OCI-LY1 (cell line): Measurements from ENCODE around the gene GRHPR.
A peak's percentile ranks its signal among the peaks of the same experiment; 100 is the strongest.
"Not testable (repeated sequence)": the region's sequence is repeated elsewhere in the genome, so short reads cannot be mapped to it uniquely, and the experiment has no call there.

Source experiments
- H2AFZ ChIP-seq: fragments of 200-600 bp; sonication (generic), shearing (Covaris generic); 2 replicates; pipeline ENCODE4 v1.6.0; 2014; ENCODE audit warnings: antibody characterized with exemption, mild to moderate bottlenecking, low read length
- H3F3A ChIP-seq: fragments of 200-600 bp; sonication (generic), shearing (Covaris generic); 2 replicates; pipeline ENCODE4 v1.6.0; 2014; ENCODE audit warnings: mild to moderate bottlenecking, antibody characterized with exemption, low read length, moderate library complexity; ENCODE audit not compliant: insufficient read depth
- H3K27ac ChIP-seq: fragments of 200-600 bp; sonication (generic); 2 replicates; pipeline ENCODE4 v1.5.1; 2014; ENCODE audit warnings: low read length, mixed run types, mild to moderate bottlenecking, low read depth; ENCODE audit not compliant: poor library complexity, severe bottlenecking
- H3K27me3 ChIP-seq: fragments of 200-600 bp; sonication (generic); 2 replicates; pipeline ENCODE4 v1.6.0; 2014; ENCODE audit warnings: antibody characterized with exemption, mild to moderate bottlenecking, low read length, moderate library complexity; ENCODE audit not compliant: insufficient read depth
- H3K36me3 ChIP-seq: fragments of 200-600 bp; sonication (generic); 2 replicates; pipeline ENCODE4 v1.6.1; 2014; ENCODE audit warnings: mild to moderate bottlenecking, antibody characterized with exemption, low read length, moderate library complexity, mixed read lengths; ENCODE audit not compliant: insufficient read depth
- H3K4me1 ChIP-seq: fragments of 200-600 bp; sonication (generic); 2 replicates; pipeline ENCODE4 v1.5.1; 2014; ENCODE audit warnings: mild to moderate bottlenecking, low read length, moderate library complexity; ENCODE audit not compliant: insufficient read depth, severe bottlenecking
- H3K4me2 ChIP-seq: fragments of 200-600 bp; sonication (generic), shearing (Covaris generic); 2 replicates; pipeline ENCODE4 v1.6.1; 2014; ENCODE audit warnings: low read length
- H3K4me3 ChIP-seq: fragments of 200-600 bp; sonication (generic); 2 replicates; pipeline ENCODE4 v1.5.1; 2014; ENCODE audit warnings: low read length, low read depth, mild to moderate bottlenecking, mixed read lengths; ENCODE audit not compliant: poor library complexity, severe bottlenecking
- H3K79me2 ChIP-seq: fragments of 200-600 bp; shearing (Covaris generic); 2 replicates; pipeline ENCODE4 v1.6.1; 2016; ENCODE audit warnings: mixed run types, low read length, mixed read lengths; ENCODE audit not compliant: insufficient read depth
- H3K9ac ChIP-seq: fragments of 200-600 bp; sonication (generic), shearing (Covaris generic); 2 replicates; pipeline ENCODE4 v1.6.1; 2014; ENCODE audit warnings: mild to moderate bottlenecking, low read length, mixed read lengths
- H3K9me2 ChIP-seq: fragments of 200-600 bp; sonication (generic), shearing (Covaris generic); 2 replicates; pipeline ENCODE4 v1.6.1; 2014; ENCODE audit warnings: low read depth, mild to moderate bottlenecking, low read length, mixed read lengths
- H3K9me3 ChIP-seq: fragments of 200-600 bp; shearing (Covaris generic); 2 replicates; pipeline ENCODE4 v1.6.1; 2014; ENCODE audit warnings: low read length, mixed read lengths
- H4K20me1 ChIP-seq: fragments of 200-600 bp; sonication (generic), shearing (Covaris generic); 2 replicates; pipeline ENCODE4 v1.6.0; 2016; ENCODE audit warnings: mild to moderate bottlenecking, low read length; ENCODE audit not compliant: insufficient read depth
- EZH2 ChIP-seq: fragments of 200-600 bp; sonication (generic), shearing (Covaris generic); IDR thresholded peaks from 2 replicates; pipeline ENCODE4 v1.8.0; 2017; ENCODE audit warnings: borderline replicate concordance, mixed run types, mild to moderate bottlenecking, antibody characterized with exemption, low read length, moderate library complexity, mixed read lengths
- TF ChIP-seq, protein P1 (sequence below): fragments of 200-600 bp; sonication (generic), shearing (Covaris generic); IDR thresholded peaks from 2 replicates; pipeline ENCODE4 v1.5.1; 2017; ENCODE audit warnings: mild to moderate bottlenecking, antibody characterized with exemption, low read length, moderate library complexity, mixed read lengths

The GRHPR gene

DNA sequence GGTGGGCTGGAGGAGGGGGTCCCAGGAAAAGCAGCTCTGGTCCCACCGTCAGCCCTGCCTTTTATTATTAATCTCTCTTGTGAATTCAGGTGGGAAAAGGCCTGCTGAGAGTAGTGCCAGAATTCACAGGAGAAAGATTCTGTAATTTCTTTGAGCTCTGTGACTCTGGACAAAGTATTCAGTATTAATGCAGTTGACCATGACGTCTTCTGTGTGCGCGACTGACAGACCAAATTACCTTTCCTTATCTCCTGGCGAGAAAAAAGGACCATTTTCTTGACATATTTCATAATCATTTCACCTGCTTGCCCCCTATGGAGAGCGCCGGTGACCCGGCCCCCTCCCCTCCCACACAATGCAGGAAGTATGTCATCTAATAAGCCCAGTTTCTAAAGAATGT is 26.8 kb upstream of the GRHPR start:
- Histone ChIP-seq H3K36me3 (no peaks in the 10 kb centered on the region), H3K9ac (peak overlapping the region; percentile 48), H3K79me2 (no peaks in the 10 kb centered on the region), H4K20me1 (no peaks in the 10 kb centered on the region), H2AFZ (0 out of 2 replicates have a peak overlapping the region, but pooled peaks have one; percentile 12), H3K4me2 (peak overlapping the region; percentile 52), H3K9me3 (no peaks in the 10 kb centered on the region), H3K27me3 (no peaks in the 10 kb centered on the region), H3K4me3 (no peak overlapping the region), H3K4me1 (peaks cover 77% of the 10 kb centered on the region), H3K27ac (peak overlapping the region; percentile 88), H3F3A (peaks cover 3% of the 10 kb centered on the region; the same call in 1 of the 2 replicates), H3K9me2 (no peaks in the 10 kb centered on the region)
- TF ChIP-seq EZH2, result no peak
- TF ChIP-seq, protein P1, sequence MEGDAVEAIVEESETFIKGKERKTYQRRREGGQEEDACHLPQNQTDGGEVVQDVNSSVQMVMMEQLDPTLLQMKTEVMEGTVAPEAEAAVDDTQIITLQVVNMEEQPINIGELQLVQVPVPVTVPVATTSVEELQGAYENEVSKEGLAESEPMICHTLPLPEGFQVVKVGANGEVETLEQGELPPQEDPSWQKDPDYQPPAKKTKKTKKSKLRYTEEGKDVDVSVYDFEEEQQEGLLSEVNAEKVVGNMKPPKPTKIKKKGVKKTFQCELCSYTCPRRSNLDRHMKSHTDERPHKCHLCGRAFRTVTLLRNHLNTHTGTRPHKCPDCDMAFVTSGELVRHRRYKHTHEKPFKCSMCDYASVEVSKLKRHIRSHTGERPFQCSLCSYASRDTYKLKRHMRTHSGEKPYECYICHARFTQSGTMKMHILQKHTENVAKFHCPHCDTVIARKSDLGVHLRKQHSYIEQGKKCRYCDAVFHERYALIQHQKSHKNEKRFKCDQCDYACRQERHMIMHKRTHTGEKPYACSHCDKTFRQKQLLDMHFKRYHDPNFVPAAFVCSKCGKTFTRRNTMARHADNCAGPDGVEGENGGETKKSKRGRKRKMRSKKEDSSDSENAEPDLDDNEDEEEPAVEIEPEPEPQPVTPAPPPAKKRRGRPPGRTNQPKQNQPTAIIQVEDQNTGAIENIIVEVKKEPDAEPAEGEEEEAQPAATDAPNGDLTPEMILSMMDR, result no peak

DNA sequence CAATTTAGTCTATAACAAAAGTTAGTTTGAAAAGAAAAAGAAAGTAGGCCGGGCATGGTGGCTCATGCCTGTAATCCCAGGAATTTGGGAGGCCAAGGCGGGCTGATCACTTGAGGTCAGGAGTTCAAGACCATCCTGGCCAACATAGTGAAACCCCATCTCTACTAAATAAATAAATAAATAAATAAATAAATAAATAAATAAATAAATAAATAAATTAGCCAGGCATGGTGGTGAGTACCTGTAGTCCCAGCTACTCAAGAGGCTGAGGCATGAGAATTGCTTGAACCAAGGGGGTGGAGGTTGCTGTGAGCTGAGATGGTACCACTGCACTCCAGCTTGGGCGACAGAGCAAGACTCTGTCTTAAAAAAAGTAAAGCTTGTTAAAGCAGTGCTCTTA is 24.5 kb upstream of the GRHPR start:
- not testable (repeated sequence) for H3K36me3 ChIP-seq, H3K79me2 ChIP-seq, H3K9me2 ChIP-seq, H3K9ac ChIP-seq, H3K27me3 ChIP-seq, H3F3A ChIP-seq, H2AFZ ChIP-seq, H3K4me3 ChIP-seq, H3K9me3 ChIP-seq, H3K4me2 ChIP-seq, H4K20me1 ChIP-seq
- peaks cover 89% of the 10 kb centered on the region for H3K4me1 ChIP-seq
- peak overlapping the region; percentile 100 for H3K27ac ChIP-seq

DNA sequence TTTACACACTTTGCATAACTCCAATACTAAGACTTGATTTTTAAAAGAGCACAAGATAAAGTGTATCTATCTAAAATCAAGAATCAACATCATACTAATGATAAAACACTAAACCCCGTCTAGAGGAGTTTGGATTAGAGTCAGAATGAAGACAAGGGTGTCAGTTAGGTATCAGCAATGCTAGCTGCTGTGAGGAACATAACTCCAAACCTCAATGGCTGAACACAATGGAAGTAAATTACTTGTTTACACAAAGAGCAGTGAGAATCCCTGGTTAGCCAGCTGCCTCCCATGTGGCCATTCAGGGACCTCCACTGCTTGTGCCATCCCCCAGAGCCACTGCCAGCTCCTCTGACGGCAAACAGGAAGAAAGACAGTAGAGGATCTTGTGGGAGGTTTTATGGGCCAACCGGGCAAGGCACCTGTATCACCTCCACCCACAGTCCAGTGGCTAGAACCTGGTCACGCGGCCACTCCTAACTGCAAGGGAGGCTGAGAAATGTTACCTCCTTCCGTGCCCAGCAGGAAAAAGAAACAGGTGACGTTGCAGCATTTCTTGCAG is 24.0 kb upstream of the GRHPR start:
- H3K79me2 ChIP-seq, result no peaks in the 10 kb centered on the region
- H4K20me1 ChIP-seq, result no peaks in the 10 kb centered on the region
- H3K9ac ChIP-seq, result peak overlapping the region; percentile 53; the same call in 1 of the 2 replicates
- H3F3A ChIP-seq, result no peaks in the 10 kb centered on the region; the same call in 1 of the 2 replicates
- H3K36me3 ChIP-seq, result no peaks in the 10 kb centered on the region
- no peaks in the 10 kb centered on the region for H3K9me2 ChIP-seq
- no peaks in the 10 kb centered on the region for H3K9me3 ChIP-seq
- H2AFZ ChIP-seq, result no peak overlapping the region
- peak overlapping the region; percentile 11 for H3K4me3 ChIP-seq
- H3K4me2 ChIP-seq, result peak overlapping the region; percentile 20; the same call in 1 of the 2 replicates
- peaks cover 94% of the 10 kb centered on the region for H3K4me1 ChIP-seq
- no peaks in the 10 kb centered on the region for H3K27me3 ChIP-seq
- TF ChIP-seq, protein P1, result no peak
- TF ChIP-seq EZH2, result no peak
- H3K27ac ChIP-seq, result peak overlapping the region; percentile 100

DNA sequence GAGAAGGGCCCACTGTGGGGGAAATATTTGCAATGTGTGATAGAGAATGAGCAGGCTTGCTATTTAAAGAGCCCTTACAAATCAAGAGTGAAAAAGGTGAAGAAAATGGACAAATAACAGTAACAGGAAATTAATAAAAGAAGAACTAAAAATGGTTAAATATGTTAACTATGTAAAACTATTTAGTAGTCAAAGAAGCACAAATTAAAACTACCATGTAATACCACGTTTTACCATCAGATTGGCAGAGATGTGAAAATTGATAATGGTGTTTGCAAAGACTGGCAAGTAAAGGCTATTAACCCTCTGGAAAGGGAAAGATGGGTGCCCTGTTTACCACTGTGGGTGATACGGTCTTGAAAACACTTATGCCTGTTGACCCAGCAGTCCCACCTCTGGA is 23.2 kb upstream of the GRHPR start:
- Histone ChIP-seq H3K27me3 (no peaks in the 10 kb centered on the region), H3K27ac (peak overlapping the region; percentile 100), H3K4me3 (no peak overlapping the region), H3K79me2 (no peaks in the 10 kb centered on the region), H3K9ac (peak overlapping the region; percentile 53), H2AFZ (no peak overlapping the region), H3K9me3 (no peaks in the 10 kb centered on the region), H3F3A (no peaks in the 10 kb centered on the region; the same call in 1 of the 2 replicates), H3K9me2 (no peaks in the 10 kb centered on the region), H4K20me1 (no peaks in the 10 kb centered on the region), H3K4me2 (peak overlapping the region; percentile 20; the same call in 1 of the 2 replicates), H3K36me3 (no peaks in the 10 kb centered on the region), H3K4me1 (peaks cover 94% of the 10 kb centered on the region)
- no peak for TF ChIP-seq EZH2
- TF ChIP-seq, protein P1, result no peak
